Measurements from ENCODE around the gene PRKG2.

DNA sequence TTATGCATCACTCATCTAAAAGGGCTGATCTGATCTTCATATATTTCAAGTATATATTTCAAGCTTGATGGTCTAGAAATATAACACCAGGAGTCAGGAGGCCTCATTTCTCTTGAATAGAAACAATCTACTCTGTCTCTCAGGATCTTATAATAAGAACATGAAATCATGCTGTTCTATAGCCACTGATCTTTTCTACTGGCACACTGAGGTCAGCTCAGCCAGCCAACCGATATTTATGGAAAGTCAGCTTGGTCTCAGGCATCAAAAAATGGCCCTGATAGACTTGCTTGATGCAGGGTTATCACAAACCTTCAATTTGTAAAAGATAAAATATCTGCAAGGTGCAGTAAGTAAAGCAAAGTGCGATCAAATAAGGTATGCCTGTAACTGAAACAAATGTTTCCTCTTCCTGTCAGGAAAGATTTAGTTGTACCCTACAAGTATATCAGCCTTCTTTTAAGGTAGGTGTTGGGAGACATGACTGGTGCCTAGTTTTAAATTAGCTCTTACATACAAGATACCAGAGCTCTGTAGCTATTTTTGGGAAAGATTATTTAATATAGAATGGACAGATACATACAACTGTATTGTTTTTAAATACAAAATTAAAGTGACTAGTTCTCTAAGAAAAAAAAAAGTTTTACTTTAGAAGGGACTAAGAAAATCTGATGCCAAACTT is 121.2 kb downstream of the PRKG2 start:
- TF ChIP-seq POLR2A (IDR thresholded peaks at IDR 0.05; ENCODE audit: low read length): no peak
- TF ChIP-seq, protein P1, sequence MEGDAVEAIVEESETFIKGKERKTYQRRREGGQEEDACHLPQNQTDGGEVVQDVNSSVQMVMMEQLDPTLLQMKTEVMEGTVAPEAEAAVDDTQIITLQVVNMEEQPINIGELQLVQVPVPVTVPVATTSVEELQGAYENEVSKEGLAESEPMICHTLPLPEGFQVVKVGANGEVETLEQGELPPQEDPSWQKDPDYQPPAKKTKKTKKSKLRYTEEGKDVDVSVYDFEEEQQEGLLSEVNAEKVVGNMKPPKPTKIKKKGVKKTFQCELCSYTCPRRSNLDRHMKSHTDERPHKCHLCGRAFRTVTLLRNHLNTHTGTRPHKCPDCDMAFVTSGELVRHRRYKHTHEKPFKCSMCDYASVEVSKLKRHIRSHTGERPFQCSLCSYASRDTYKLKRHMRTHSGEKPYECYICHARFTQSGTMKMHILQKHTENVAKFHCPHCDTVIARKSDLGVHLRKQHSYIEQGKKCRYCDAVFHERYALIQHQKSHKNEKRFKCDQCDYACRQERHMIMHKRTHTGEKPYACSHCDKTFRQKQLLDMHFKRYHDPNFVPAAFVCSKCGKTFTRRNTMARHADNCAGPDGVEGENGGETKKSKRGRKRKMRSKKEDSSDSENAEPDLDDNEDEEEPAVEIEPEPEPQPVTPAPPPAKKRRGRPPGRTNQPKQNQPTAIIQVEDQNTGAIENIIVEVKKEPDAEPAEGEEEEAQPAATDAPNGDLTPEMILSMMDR (IDR thresholded peaks at IDR 0.05): no peak
- TF ChIP-seq ZC3H11A (IDR thresholded peaks at IDR 0.05): no peak
- TF ChIP-seq HDAC2 (IDR thresholded peaks at IDR 0.05): no peak
- TF ChIP-seq TP53 (CRISPR knock-in tag; IDR thresholded peaks at IDR 0.05): no peak
